HG03045 (cell line): Measurements from ENCODE around the gene FBN2.

Experiments
- ATAC-seq: cut with Tn5 transposase; IDR thresholded peaks from one replicate; pipeline ENCODE4 v1.9.1; 2021; ENCODE audit warnings: mild to moderate bottlenecking, moderate library complexity; ENCODE audit not compliant: unreplicated experiment

FBN2 gene

DNA sequence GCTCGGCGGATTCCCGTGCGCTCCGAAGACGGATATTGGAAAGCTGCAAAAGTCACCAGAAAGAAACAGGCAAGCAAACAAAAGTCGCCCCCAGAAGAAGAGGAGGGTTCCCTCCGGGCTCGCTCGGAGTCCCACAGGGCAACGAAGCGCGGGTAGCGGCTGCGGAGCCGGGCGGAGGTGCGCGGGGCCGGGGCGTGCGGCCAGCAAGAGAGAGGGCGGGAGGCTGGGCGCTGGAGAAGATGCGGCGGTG is at the start of gene FBN2:
Gene FBN2, minus strand, starts transcription at position 246 of the 250 bp plus-strand sequence. CDS start 642 bp downstream, outside the sequence.
- no peak for ATAC-seq

DNA sequence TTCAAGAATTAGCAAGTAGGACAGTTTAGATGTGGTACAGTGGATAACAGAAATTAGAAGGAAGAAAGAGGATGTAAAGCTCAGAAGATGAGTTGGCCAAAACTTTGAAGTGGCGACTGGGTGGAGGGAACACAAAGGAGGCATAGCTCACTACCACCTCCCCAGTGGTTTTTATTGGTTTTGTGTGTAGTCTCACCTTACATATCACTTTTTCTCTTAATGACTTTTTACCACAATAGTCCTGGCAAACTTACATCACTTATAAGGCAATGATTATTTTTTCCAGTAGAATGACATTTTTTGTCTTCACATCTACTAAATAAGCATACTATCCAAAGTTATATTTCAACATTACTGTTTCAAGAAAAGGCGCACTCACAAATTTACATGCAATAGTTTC is 49.2 kb upstream of the FBN2 start:
- no peak for ATAC-seq

DNA sequence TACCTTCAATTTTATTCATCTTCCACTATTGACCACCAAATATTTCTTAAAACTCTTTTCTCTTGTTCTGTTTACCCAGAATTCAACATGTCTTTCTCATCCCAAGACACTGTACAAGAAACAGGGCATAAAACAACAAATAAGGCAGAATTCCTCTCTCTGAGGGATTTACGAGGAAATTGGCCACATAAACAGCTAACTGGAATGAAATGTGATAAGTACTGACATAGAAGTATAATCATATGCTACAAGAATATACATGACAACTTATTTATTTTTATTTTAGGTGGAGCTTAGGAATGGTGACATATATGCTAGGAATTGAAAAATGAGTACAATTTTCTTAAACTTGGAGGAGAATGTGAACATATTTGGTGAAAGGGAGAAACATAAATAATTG is 48.8 kb upstream of the FBN2 start:
- no peak for ATAC-seq

DNA sequence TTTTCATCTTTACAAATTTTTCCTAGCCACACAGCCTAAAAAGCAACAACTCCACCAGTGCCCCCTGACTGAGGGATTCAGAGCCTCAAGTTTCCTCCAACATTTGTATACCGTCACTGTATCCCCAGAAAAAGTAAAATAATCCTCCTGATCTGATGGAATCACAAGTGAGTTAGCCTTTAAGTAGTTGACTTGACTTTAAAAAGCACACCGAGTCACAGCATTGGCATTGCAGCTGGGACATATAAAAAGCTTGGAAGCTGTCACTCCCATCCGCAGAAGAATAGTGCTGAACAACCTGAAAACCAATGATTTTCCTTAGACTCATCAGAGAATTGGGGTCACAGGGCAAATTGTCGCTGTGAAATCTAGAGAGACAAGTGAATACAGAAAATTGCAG is 41.6 kb upstream of the FBN2 start:
- no peak for ATAC-seq

DNA sequence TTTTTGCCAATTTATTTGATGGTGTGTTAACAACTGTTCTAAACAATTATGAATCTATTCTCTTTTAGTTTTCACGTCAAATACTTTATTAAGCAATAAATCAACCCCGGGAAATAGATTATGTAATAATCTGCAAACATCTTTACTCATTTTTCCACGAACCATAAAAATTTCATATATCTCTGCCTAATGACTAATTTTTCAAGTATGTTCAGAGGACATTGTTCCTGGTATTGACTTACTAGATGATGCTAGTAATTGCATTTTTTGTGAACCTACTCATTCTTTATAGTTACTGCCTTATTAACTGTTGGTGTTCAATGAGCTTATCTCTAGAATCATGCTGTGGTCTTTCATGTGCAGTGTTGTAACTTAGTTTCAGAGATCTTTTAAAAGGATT is 41.0 kb upstream of the FBN2 start:
- ATAC-seq = no peak

DNA sequence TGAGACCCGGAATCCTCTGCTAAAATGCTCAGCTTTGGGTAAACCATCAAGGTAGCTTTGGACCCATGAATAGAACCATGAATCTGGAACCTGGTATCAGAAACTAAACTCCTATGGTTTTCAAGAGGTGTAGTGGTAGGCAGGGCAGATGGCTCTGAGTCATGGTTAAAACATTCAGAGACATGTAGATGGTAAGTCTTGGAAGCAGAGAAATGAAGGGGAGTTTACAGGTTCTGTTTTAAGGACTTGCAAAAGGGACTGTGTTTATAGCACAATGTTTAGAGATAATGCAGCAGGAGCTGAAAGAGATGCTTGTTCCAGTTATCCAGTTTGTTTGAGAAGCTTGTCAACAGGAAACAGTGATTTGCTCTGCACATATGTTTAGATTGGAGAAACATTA is 36.0 kb upstream of the FBN2 start:
- no peak for ATAC-seq

DNA sequence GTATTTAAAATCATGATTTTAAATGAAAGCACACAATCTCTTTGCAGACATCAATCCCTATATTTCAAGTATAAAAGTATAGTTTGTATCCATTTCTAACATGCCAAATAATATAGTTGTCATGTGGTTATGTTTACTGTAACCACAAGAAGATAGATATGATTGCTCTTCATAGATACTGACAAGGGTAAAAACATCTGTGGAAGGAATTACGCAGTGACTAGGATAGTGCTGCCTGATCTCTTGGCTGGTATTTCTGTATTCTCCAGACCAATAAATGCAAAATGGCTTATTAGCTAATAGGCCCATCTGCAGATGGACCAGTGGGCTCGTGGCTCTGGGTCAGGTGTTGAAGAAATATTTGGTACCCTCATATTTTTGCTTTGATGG is 34.9 kb upstream of the FBN2 start:
- ATAC-seq = no peak

DNA sequence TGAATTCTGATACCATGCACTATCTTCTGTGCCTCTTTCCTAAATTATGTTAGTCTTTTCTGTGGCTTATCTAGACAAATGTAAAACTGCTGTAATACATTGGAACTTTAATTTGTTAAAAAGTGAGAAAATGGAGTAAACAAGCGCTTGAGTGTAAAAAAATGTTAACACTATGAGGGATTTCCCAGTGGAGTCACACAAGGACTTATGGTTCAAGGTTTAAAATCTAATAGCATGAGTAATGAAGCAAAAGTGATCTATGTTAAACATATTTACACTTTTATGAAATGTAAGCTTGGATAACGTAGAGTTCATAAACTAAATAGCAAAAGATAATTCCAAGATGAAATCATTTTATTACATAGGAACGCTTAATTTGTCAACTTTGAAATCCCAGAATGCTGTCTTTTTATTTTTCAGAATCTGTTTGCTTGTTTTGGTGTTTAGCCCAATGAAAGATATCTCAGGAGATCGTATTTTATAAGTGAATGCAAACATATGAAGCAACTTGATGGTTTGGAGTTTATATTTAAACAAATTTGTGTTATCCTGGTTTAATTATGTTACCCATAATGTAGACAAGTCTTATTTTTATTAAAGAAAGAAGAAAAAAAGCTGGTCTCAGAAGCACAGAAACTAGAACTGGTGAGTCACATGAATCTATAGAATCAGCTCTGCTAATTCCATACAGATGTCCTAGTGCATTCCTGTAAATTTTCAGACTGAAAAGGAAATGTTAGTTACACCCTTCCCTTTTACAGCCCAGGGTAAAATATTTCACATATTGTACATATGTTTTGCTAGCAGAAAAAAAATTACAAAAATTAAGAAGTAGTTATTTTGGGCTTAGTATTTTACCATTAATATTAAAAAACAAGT is 34.2 kb upstream of the FBN2 start:
- no peak for ATAC-seq

DNA sequence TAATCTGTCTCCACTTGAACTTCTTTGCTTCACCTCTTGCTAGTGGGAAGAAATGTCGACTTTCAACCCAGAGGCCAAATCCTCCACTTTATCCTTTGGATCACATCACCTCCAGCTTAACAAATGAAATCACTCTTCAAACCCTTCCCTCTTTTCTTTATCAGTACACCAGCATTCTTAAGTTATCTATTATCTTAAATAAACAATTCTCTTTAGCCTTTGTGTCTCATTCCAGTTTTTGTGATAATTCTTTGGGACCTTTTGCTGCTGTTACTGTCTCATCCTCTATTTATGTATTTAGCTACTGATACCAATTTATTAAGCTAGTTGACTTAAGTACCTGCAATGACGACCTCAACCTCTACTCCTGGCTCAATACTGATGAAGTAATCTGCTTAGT is 28.1 kb upstream of the FBN2 start:
- ATAC-seq = no peak

DNA sequence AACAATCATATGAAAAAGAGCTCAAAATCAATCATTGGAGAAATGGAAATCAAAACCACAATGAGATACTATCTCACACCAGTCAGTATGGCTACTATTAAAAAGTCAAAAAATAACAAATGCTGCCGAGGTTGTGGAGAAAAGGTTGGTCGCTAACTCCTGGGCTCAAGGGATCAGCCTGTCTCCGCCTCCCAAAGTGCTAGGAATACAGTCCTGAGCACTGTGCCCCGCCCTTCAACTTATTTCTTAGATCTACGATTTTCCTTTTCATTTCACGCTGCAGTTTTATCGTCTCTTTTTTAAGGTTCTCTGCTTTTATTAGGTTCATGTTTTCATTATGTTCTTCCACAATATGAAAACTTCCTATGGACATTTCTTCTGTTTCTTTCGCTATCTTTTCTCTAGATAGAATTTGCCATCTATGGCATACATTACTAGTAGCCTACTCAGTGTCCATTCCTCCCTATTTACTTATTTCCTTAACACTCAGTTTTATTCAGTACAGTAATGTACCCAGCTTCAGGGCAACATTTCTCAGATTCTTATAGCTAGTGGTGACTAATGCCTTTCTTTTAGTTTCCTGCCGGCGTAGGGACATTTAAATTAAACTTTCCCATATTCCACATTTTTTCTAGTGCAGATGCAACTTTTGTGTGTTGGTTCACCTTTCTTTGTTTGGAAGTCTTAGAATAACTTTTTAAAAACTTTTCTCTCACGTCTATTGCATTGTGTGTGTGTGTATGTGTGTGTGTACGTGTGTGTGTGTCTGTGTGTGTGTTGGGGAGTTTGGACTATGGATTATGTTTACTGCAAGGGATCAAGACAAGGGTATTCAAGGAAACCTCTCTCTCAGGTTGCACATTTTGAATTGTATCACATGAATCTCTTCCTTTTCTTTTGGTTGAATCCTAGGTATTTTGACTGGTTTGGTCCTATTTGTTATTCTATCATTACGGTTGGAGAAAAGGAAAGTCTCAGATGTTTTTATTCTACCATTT is 21.6 kb upstream of the FBN2 start:
- no peak for ATAC-seq

DNA sequence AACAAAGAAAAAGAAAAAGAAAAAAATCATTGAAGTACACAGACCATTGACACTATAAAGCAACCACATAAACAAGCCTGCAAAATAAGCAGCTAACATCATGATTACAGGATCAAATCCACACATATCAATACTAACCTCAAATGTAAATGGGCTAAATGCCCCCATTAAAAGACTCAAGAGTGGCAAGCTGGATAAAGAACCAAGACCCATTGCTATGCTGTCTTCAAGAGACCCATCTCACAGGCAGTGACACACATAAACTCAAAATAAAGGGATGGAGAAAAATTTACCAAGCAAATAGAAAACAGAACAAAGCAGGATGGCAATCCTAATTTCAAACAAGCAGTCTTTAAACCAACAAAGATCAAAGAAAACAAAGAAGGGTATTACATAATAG is 15.7 kb upstream of the FBN2 start:
- no peak for ATAC-seq

DNA sequence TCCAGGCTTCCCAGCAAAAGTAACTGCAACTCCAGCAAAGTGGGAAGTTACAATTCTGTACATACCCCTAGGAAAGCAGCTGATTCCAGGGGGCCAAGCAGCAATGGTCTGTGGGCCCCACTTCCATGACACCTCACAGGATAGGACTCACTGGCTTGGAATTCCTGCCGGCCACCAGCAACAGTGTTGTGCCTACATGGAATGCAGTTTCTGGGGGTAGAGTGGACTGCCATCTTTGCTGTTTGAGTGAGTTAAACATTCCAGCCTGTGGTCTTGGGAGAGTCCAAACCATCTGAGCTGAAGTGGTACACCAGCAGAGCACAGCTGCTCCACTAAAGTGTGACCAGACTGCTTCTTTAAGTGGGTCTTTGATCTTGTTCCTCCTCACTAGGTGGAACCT is 13.4 kb upstream of the FBN2 start:
- ATAC-seq = no peak

DNA sequence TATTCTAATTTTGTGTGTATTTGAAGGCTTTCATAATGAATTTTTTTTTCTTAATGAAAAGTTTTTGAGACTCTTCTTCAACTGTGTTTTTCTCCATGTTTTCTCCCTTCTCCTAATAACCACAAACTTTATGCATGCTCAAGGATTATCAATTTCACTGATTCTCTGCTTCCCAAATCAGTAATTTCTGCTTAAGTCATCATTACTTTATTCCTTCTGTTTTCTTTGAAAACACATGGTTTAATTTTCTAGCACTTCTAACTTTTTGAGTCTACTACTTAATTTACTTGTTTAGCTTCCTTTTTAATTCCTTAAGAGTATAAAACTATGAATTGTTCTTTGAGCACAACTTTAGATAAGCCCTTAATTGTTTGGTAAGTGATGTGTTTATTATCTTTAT is 11.5 kb upstream of the FBN2 start:
- no peak for ATAC-seq

DNA sequence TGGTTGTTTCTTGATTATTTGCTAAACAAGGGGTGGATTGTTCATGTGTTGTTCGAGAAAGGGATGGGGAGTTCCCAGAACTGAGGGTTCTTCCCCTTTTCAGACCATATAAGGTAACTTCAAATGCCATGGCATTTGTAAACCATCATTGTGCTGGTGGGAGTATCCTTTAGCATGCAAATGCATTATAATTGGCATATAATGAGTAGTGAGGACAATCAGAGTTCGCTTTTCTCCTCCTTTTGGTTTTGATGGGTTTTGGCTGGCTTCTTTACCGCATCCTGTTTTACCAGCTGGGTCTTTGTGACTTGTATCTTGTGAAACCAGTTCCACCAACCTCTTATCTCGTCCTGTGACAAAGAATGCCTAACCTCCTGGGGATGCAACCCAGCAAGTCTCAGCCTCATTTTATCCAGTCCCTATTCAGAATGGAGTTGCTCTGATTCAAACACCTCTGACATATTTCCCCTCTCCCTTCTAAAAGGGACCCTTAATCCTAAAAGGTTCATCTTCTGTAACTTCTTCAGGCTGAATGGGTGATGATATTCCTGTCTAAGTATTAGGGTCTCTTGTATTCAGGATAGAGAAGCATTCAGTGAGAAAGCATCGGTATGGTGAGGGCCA is 8.7 kb upstream of the FBN2 start:
- no peak for ATAC-seq

DNA sequence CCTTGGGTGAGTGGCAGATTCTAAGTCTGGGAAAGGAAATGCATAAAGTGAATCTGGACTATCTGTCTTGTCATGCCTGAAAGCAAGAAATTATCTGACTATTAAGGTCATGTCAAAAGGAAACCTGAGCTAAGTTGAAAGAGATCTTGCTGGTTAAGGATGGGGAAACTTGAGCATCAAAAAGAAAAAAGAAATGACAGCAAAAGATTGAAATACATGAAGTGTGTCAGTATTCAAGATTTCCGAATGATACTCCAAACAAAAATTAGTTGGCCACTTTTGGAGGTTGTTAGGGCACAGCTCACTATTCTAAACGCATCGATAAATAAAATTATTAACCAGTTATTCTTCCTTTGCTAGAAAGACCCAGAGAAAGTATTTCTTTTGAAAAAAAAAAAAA is 3.3 kb upstream of the FBN2 start:
- ATAC-seq = no peak

DNA sequence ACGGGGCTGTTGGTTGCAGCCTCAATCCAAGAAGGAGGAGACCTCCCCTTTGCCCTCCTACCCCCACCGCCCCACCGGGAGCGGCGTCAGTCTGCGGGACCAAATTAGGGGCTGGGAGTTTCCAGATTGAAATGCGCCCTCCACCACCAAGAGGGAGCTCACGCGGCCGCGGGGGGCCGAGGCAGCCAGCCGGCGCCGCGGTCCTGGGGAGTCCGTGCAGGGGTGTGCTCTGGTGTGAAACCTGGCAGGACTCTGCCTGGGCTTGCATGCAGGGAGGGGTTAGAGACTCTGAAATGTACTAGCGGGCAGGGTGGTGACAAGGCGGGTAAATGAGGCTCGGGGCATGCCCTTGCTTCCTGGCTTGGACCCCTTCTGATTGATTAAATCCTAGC is 989 bp upstream of the FBN2 start:
- no peak for ATAC-seq

DNA sequence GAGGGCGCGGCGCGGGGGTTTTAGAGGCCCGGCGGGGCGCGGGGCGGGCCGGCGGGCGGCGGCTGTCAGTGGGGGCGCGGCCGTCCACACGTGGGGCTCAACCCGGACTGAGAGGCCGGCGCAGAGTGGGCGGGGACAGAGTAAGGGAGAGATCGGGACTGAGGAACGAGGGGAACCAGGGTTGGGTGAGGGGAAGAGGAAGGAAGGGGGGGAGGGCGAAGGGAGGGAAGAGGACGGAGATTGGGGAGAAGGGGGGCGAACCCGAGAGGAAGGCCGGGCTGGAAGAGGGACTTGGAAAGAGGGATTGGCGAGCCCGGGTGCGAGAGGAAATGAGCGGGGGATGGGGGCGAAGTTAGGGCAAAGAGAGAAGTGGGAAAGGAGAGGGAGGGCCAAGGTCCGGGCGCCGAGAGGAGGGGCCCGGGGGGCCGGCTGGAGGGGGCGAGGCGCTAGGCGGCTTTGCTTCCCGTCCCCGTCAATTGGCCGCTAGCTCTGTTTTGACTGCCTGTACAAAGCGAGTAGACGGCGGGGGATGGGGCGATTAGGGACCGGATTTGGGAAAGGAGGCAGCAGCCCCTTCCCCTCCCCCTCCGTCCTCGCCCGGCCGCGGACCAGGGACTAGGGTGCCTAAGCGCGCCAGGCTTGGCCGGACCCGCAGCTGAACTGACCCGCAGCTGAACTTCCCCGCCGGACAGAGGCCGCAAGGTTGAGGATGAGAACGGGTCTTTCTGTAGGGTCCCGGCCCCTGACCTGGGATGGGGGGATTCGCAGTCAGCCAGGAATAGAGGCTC is 399 bp upstream of the FBN2 start:
- ATAC-seq = no peak

DNA sequence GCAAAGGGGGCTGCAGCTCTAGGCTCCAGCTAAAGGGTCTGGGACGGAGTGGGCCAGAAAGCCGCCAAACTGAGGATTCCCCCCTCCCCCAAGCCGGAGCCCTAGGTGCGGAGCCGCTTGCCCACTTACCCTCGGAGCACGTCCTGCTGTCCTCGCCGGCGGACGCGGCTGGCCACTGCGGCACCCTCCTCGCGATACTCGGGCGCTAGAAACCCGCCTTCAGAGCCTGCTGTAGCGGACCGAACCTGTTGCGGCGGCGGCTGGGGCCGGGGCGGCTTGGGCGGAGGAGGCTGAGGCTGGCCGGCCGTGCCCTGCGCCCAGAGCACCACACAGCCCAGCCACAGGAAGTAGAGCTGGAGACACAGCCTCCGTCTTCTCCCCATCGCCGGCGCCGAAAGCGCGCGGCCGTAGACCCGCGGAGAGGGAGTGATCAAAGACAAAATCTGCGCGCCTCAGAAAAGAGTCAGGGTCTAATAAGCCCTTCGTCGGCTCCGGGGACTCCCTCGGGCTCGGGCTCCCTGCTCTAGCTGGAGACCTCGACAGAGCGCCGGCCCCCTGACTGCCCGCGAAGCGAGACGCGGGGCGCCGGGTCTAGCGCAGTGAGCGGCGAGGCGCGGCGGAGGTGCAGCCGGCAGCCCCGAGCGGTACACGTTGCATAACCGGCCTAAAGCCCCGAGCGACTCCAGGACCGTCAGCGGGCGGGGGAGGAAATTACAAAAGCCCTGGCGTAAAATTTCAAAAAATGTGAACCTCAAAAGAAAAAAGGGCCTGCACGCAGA is 635 bp downstream of the FBN2 start:
- ATAC-seq = no peak

DNA sequence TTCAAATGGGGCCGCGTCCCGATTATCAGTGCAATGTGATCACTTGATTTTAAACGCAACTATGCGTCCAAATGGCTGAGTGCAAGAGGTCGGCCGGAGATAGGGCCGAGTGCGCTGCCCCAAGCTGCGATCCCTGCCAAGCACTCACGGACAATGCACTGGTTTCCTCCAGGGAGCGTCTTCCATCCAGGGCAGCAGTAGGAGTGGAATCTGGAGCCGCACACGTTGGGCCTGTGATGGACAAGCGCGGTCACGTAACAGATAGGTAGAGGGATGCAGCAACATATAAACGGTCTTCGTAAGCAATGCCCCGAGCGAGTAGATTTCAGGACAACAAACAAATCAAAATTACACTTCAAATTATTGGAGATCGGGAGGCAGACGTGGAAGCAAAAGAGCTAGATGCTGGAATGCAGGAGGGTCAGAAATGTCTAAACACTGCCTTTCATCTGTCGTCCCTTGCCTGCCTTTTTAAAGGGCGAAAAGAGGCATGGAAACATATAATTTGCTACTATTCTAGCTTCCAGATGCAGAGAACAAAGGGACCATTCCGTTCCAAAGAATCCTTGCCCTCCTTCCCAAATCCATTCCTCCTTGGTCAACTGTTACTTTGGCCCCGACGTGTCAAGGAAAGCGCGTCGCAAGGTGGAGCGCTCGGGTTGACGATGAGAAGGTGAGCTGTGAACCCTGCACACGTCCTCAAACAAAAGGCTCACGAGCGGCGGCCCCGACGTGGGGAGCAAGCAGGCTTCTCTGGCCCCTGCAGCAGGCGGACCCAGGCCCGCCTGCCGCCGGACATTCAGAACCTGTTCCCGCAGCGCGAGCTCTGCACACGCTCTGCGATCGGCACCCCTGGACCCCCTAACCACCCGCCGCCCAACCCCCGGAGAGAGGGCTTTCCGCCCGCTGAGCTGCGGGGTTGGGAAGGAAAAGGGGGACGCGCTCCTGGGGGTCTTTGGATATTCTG is 1.5 kb downstream of the FBN2 start:
- no peak for ATAC-seq
